GM12878 (cell line): ENCODE results near the gene SLC4A1. TPM values are rescaled to one million over a fixed set of nuclear protein-coding genes. Genes with fewer than 3 reads are reported as not detected.

Experiments used
- ATAC-seq: fragments of 200-7000 bp; cut with Tn5 transposase; 3 replicates; pipeline ENCODE4 v1.9.1; 2020; ENCODE audit warnings: mild to moderate bottlenecking, moderate library complexity
- BruUV-seq: library from RNA; stranded (reverse); fragments of 400-500 nt; replicated peaks from 2 replicates; lab custom pipeline; 2021; lab: Mats Ljungman, UMichigan
- CTCF ChIA-PET: fragments of 300-600 bp; sonication (Branson Sonifier 250); formaldehyde crosslinking; extraction: SDS; loops from one replicate; lab custom pipeline; 2021; ENCODE audit warnings: inconsistent platforms; lab: Yijun Ruan, JAX
- POLR2A ChIA-PET: fragments of 350-600 bp; formaldehyde crosslinking; extraction: SDS; loops from one replicate; lab custom pipeline; 2021; ENCODE audit warnings: inconsistent platforms; lab: Charles Lee
- RAD21 ChIA-PET: fragments of 300-600 bp; sonication (Branson Sonifier 250); formaldehyde crosslinking; loops from one replicate; lab custom pipeline; 2023; ENCODE audit warnings: antibody characterized with exemption; ENCODE audit not compliant: unreplicated experiment; lab: Charles Lee
- SMC1A ChIA-PET: fragments of 300-600 bp; sonication (Branson Sonifier 250); formaldehyde crosslinking; loops from one replicate; lab custom pipeline; 2023; ENCODE audit not compliant: unreplicated experiment, uncharacterized antibody; lab: Charles Lee
- DNase-seq: peaks from one replicate; pipeline ENCODE4 v3.0.0-alpha.2; 2011; ENCODE audit warnings: low read depth, low spot score
- FAIRE-seq: peaks from 3 replicates; lab custom pipeline; 2011; peaks lifted over from hg19 to GRCh38; lab: Jason Lieb, UNC
- H2AFZ ChIP-seq: 2 replicates; pipeline ENCODE4 v1.6.0; 2011; ENCODE audit warnings: low read depth, low read length, control low read depth; ENCODE audit not compliant: control insufficient read depth
- H3K27ac ChIP-seq: 2 replicates; pipeline ENCODE4 v1.5.1; 2011; ENCODE audit warnings: control low read depth; ENCODE audit not compliant: control insufficient read depth, insufficient read depth
- H3K27me3 ChIP-seq, 2 experiments: replicated peaks in 1 of 2; 2 replicates each; pipeline versions ENCODE4 v1.6.0 to v1.6.1; 2011; ENCODE audit warnings: low read length in 1 of 2; ENCODE audit not compliant: control insufficient read depth in 2 of 2, insufficient read depth in 2 of 2
- H3K36me3 ChIP-seq, 2 experiments: 2 replicates each; pipeline ENCODE4 v1.5.1; 2011; ENCODE audit warnings: low read length in 1 of 2; ENCODE audit not compliant: control insufficient read depth in 2 of 2, insufficient read depth in 2 of 2
- H3K4me1 ChIP-seq: 2 replicates; pipeline ENCODE4 v1.6.1; 2011; ENCODE audit warnings: mild to moderate bottlenecking, low read length, moderate library complexity, mixed read lengths; ENCODE audit not compliant: control insufficient read depth, insufficient read depth
- H3K4me2 ChIP-seq: 2 replicates; pipeline ENCODE4 v1.6.0; 2011; ENCODE audit warnings: control low read depth; ENCODE audit not compliant: control insufficient read depth, insufficient read depth
- H3K4me3 ChIP-seq: fragments of 200-600 bp; sonication (generic); 2 replicates; pipeline ENCODE4 v1.5.1; 2016
- H3K79me2 ChIP-seq: 2 replicates; pipeline ENCODE4 v1.6.0; 2011; ENCODE audit warnings: low read length; ENCODE audit not compliant: control insufficient read depth, insufficient read depth
- H3K9ac ChIP-seq: 2 replicates; pipeline ENCODE4 v1.8.0; 2011; ENCODE audit warnings: low read length, control low read depth, mixed read lengths; ENCODE audit not compliant: control insufficient read depth, insufficient read depth
- H3K9me3 ChIP-seq: replicated peaks from 3 replicates; pipeline ENCODE4 v1.5.1; 2011; ENCODE audit warnings: mild to moderate bottlenecking, low read length; ENCODE audit not compliant: control insufficient read depth, insufficient read depth
- H4K20me1 ChIP-seq: 2 replicates; pipeline ENCODE4 v1.6.0; 2011; ENCODE audit not compliant: control insufficient read depth, insufficient read depth
- BRCA1 ChIP-seq: IDR thresholded peaks from 2 replicates; pipeline ENCODE4 v1.6.1; 2011; ENCODE audit warnings: low read depth, low read length, improper control_type of control experiment
- HDGF ChIP-seq: fragments of 450-650 bp; IDR thresholded peaks from 2 replicates; pipeline ENCODE4 v1.6.1; 2016; ENCODE audit warnings: antibody characterized with exemption
- PKNOX1 ChIP-seq: fragments of 450-650 bp; IDR thresholded peaks from 2 replicates; pipeline ENCODE4 v1.6.1; 2016; ENCODE audit warnings: mild to moderate bottlenecking
- RFX5 ChIP-seq: IDR thresholded peaks from 2 replicates; pipeline ENCODE4 v1.6.1; 2011; ENCODE audit warnings: low read depth, low read length, improper control_type of control experiment
- USF1 ChIP-seq: IDR thresholded peaks from 2 replicates; pipeline ENCODE4 v1.6.1; 2011; ENCODE audit warnings: borderline replicate concordance, low read depth, mild to moderate bottlenecking, moderate library complexity, mixed read lengths, low read length; ENCODE audit not compliant: insufficient read depth; ENCODE audit errors: extremely low read length
- USF2 ChIP-seq: IDR thresholded peaks from 2 replicates; pipeline ENCODE4 v1.6.1; 2011; ENCODE audit warnings: low read depth, low read length, improper control_type of control experiment, borderline replicate concordance
- ZZZ3 ChIP-seq: IDR thresholded peaks from 2 replicates; pipeline ENCODE4 v1.6.1; 2011; ENCODE audit warnings: low read depth; ENCODE audit not compliant: control insufficient read depth, insufficient read length
- WGBS: methylation state at CpG from one replicate; pipeline ENCODE4 v1.1.6; 2016; ENCODE audit warnings: low lambda C conversion rate; ENCODE audit not compliant: insufficient replicate concordance, insufficient coverage; ENCODE audit errors: missing lambda C conversion rate; 5-methylcytosine and 5-hydroxymethylcytosine counted together
- in situ Hi-C: fragments of 300-500 bp; cut with MboI; formaldehyde crosslinking; loops from 9 replicates; pipeline ENCODE4 v1.14.3; 2018; ENCODE audit warnings: mixed read lengths
- intact Hi-C: fragments of 100-400 bp; cut with micrococcal nuclease; formaldehyde crosslinking; loops from one replicate; pipeline ENCODE4 v1.14.2; 2022; ENCODE audit not compliant: unreplicated experiment
- polyA plus RNA-seq, 11 experiments: library from polyadenylated mRNA; depleted of rRNA in 4 of 11; unstranded in 6 of 11; stranded (reverse) in 5 of 11; fragments of >200 nt; fragmentation: Nextera tagmentation in 4 of 11; fragmentation: Illumina TruSeq in 1 of 11; extraction: Ambion mirVana in 4 of 11; extraction: Trizol in 1 of 11; gene quantifications; 1 replicate in 1 of 11; 2 replicates in 10 of 11; pipeline versions ENCODE4 v1.2.1 to v1.2.3, GENCODE V29; 2011 to 2016; ENCODE audit warnings: inconsistent platforms in 2 of 11, missing spikeins in 2 of 11, low read depth in 1 of 11
- total RNA-seq, 4 experiments: library from RNA; depleted of rRNA in 3 of 4; stranded (reverse); fragments of >200 nt in 3 of 4; fragmentation: Illumina TruSeq in 1 of 4; extraction: Trizol in 1 of 4; gene quantifications; 2 replicates each; pipeline versions ENCODE4 v1.2.1 to v1.2.3, GENCODE V29; 2013 to 2021
- TF ChIP-seq, protein P1 (sequence below): fragments of 450-650 bp; formaldehyde crosslinking; IDR thresholded peaks from 2 replicates; pipeline ENCODE4 v1.4.0; 2022; ENCODE audit warnings: mild to moderate bottlenecking, moderate library complexity
- TF ChIP-seq, protein P2 (sequence below): fragments of 450-650 bp; IDR thresholded peaks from 2 replicates; pipeline ENCODE4 v1.6.1; 2016; ENCODE audit warnings: mild to moderate bottlenecking
- TF ChIP-seq, protein P3 (sequence below): IDR thresholded peaks from 2 replicates; pipeline ENCODE4 v1.6.1; 2011; ENCODE audit warnings: borderline replicate concordance, low read depth, mild to moderate bottlenecking, moderate library complexity, low read length; ENCODE audit not compliant: insufficient read depth, poor library complexity, severe bottlenecking

SLC4A1 gene
- total and polyA plus RNA-seq, 10 of the 15 experiments (the other 5 are each of a cell fraction or from before 2014, with no cell fraction given), result 0.03 TPM; not detected in 9

GRCh38 chr17:44277976-44278375 is 10.0 kb upstream of the SLC4A1 start:
- Histone ChIP-seq H3K27me3 (no peaks in the 10 kb centered on the region; a peak in 1 of 4 replicates), H3K27ac (no peak overlapping the region), H3K9ac (no peak overlapping the region), H4K20me1 (no peaks in the 10 kb centered on the region), H2AFZ (no peak overlapping the region), H3K4me2 (no peak overlapping the region), H3K79me2 (no peaks in the 10 kb centered on the region), H3K4me3 (no peak overlapping the region), H3K4me1 (peaks cover 16% of the 10 kb centered on the region), H3K36me3 (no peaks in the 10 kb centered on the region), H3K9me3 (no peaks in the 10 kb centered on the region)
- intact Hi-C loops, result no loop called here
- DNase-seq (no peak), ATAC-seq (no peak), FAIRE-seq (no peak)
- RAD21 ChIA-PET, result interaction anchor here (0.7 kb wide), 1 partner anchor 49 kb away, joined by 3 read pairs; no protein-coding TSS in a partner anchor
- no TSS peak for BruUV-seq
- POLR2A ChIA-PET, result interaction anchor here (0.5 kb wide), 1 partner anchor 56 kb away, joined by 7 read pairs; no protein-coding TSS in a partner anchor
- TF ChIP-seq RFX5 (no peak), ZZZ3 (no peak), HDGF (no peak), BRCA1 (no peak), USF2 (no peak), PKNOX1 (no peak), USF1 (no peak)
- TF ChIP-seq, protein P1, sequence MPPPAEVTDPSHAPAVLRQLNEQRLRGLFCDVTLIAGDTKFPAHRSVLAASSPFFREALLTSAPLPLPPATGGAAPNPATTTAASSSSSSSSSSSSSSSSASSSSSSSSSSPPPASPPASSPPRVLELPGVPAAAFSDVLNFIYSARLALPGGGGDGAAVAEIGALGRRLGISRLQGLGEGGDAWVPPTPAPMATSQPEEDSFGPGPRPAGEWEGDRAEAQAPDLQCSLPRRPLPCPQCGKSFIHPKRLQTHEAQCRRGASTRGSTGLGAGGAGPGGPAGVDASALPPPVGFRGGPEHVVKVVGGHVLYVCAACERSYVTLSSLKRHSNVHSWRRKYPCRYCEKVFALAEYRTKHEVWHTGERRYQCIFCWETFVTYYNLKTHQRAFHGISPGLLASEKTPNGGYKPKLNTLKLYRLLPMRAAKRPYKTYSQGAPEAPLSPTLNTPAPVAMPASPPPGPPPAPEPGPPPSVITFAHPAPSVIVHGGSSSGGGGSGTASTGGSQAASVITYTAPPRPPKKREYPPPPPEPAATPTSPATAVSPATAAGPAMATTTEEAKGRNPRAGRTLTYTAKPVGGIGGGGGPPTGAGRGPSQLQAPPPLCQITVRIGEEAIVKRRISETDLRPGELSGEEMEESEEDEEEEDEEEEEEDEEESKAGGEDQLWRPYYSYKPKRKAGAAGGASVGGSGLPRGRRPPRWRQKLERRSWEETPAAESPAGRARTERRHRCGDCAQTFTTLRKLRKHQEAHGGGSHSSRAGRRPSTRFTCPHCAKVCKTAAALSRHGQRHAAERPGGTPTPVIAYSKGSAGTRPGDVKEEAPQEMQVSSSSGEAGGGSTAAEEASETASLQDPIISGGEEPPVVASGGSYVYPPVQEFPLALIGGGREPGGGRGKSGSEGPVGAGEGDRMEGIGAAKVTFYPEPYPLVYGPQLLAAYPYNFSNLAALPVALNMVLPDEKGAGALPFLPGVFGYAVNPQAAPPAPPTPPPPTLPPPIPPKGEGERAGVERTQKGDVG (CRISPR knock-in tag), result no peak
- TF ChIP-seq, protein P2, sequence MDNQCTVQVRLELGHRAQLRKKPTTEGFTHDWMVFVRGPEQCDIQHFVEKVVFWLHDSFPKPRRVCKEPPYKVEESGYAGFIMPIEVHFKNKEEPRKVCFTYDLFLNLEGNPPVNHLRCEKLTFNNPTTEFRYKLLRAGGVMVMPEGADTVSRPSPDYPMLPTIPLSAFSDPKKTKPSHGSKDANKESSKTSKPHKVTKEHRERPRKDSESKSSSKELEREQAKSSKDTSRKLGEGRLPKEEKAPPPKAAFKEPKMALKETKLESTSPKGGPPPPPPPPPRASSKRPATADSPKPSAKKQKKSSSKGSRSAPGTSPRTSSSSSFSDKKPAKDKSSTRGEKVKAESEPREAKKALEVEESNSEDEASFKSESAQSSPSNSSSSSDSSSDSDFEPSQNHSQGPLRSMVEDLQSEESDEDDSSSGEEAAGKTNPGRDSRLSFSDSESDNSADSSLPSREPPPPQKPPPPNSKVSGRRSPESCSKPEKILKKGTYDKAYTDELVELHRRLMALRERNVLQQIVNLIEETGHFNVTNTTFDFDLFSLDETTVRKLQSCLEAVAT, result no peak
- TF ChIP-seq, protein P3, sequence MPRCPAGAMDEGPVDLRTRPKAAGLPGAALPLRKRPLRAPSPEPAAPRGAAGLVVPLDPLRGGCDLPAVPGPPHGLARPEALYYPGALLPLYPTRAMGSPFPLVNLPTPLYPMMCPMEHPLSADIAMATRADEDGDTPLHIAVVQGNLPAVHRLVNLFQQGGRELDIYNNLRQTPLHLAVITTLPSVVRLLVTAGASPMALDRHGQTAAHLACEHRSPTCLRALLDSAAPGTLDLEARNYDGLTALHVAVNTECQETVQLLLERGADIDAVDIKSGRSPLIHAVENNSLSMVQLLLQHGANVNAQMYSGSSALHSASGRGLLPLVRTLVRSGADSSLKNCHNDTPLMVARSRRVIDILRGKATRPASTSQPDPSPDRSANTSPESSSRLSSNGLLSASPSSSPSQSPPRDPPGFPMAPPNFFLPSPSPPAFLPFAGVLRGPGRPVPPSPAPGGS, result no peak
- in situ Hi-C loops, result loop anchor here (5.0 kb wide), 1 partner anchor 51 kb away; no protein-coding TSS in a partner anchor
- WGBS, result 77% methylated on average over 4 of the region's 4 CpGs
- CTCF ChIA-PET, result no interaction called here
- SMC1A ChIA-PET, result no interaction called here
